ENCODE measurements around the gene ZBTB8A. TPM values are rescaled to one million over a fixed set of nuclear protein-coding genes. Genes with fewer than 3 reads are reported as not detected.

ZBTB8A gene
- total and polyA plus RNA-seq, 2 of the 8 experiments (the other 6 are each of a cell fraction or from before 2014, with no cell fraction given) = 2.9 to 10.4 TPM

DNA sequence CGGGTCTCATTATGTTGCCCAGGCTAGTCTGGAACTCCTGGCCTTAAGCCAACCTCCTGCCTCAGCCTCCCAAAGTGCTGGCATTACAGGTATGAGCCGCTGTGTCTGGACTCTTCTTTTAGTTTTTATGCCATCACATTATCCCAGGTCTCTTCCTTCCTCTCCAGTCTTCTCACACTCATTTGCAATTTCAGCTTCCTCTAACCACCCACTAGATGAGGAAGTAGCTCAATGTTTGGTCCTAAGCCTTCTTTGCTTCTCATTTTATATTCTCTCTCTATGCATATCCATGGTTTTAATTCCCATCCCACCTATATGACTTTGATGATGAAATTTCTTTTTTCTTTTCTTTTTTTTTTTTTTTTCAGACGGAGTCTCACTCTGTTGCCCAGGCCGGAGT, 3.1 kb upstream of the ZBTB8A start:
- no peaks in the 10 kb centered on the region for H3K79me1 ChIP-seq (ENCODE audit: low read depth, low read length)
- H2AK5ac ChIP-seq (ENCODE audit: low read depth, low read length) = no peak overlapping the region
- H2BK120ac ChIP-seq (replicated peaks; ENCODE audit: low read depth, low read length) = no peak overlapping the region
- H3K79me2 ChIP-seq (ENCODE audit: control insufficient read depth in 1 of 2, insufficient read depth in 2 of 2, low read length in 2 of 2) = peaks cover 0 to 12% of the 10 kb centered on the region in 2 experiments; a peak in 2 of 4 replicates
- H3K4me1 ChIP-seq (replicated peaks in 1 of 4; ENCODE audit: control insufficient read depth in 3 of 4, insufficient read depth in 4 of 4, low read length in 3 of 4) = peaks cover 0 to 2% (median 1%) of the 10 kb centered on the region in 4 experiments; a peak in 4 of 7 replicates
- H2BK15ac ChIP-seq (ENCODE audit: low read length) = no peak overlapping the region
- H3K4ac ChIP-seq (replicated peaks; ENCODE audit: insufficient read length, low read depth, low read length) = no peak overlapping the region
- no peak overlapping the region for H3K23ac ChIP-seq (ENCODE audit: insufficient read length)
- no peaks in the 10 kb centered on the region for H3K9me3 ChIP-seq (ENCODE audit: insufficient read depth in 2 of 2, low read depth in 1 of 2, low read length in 1 of 2)
- peaks cover 0 to under 1% of the 10 kb centered on the region in 2 experiments for H4K20me1 ChIP-seq (replicated peaks in 1 of 2; ENCODE audit: control insufficient read depth in 1 of 2, insufficient read depth in 2 of 2, low read length in 2 of 2)
- no peak overlapping the region for H3K4me3 ChIP-seq (ENCODE audit: extremely low read depth in 1 of 4, insufficient read depth in 2 of 4, low read depth in 3 of 4, low read length in 4 of 4)
- no peak overlapping the region for H4K8ac ChIP-seq (ENCODE audit: extremely low read depth, insufficient read depth, low read length)
- CTCF ChIA-PET (ENCODE audit: partially characterized antibody) = interaction anchor here (0.6 to 3.0 kb wide), 9 partner anchors 10 to 106 kb away, joined by 3 to 15 read pairs (median 4); no protein-coding TSS in a partner anchor
- no peak overlapping the region for H3K4me2 ChIP-seq (ENCODE audit: insufficient read depth in 1 of 2, low read depth in 2 of 2, low read length in 2 of 2)
- DNase-seq (ENCODE audit: low read depth in 1 of 2, low spot score in 2 of 2) (no peak), FAIRE-seq (no peak)
- no peak overlapping the region for H3K18ac ChIP-seq (ENCODE audit: extremely low read depth, low read length)
- H3K14ac ChIP-seq (ENCODE audit: insufficient read length) = no peak overlapping the region
- H2BK5ac ChIP-seq (ENCODE audit: low read depth, low read length) = no peak overlapping the region
- no peak overlapping the region for H2AFZ ChIP-seq (ENCODE audit: low read length)
- H2BK20ac ChIP-seq (ENCODE audit: low read length) = no peak overlapping the region
- no peak overlapping the region for H3K9ac ChIP-seq (replicated peaks in 1 of 4; ENCODE audit: extremely low read depth in 1 of 4, low read depth in 3 of 4, low read length in 3 of 4)
- no peaks in the 10 kb centered on the region; a peak in 1 of 7 replicates for H3K27me3 ChIP-seq (replicated peaks in 1 of 4; ENCODE audit: control insufficient read depth in 3 of 4, extremely low read depth in 1 of 4, insufficient read depth in 3 of 4, low read length in 3 of 4)
- no peak overlapping the region for H3K56ac ChIP-seq (replicated peaks; ENCODE audit: insufficient read length, low read depth, low read length)
- no peak overlapping the region for H3K27ac ChIP-seq (ENCODE audit: low read depth, low read length)
- peaks cover 8% of the 10 kb centered on the region; the same call in 1 of the 2 replicates for H3K23me2 ChIP-seq (ENCODE audit: low read depth, low read length)
- H4K91ac ChIP-seq (replicated peaks; ENCODE audit: insufficient read length, low read length) = no peak overlapping the region
- POLR2A ChIA-PET (ENCODE audit: partially characterized antibody) = interaction anchor here (0.9 to 1.7 kb wide), 6 partner anchors 89 to 296 kb away, joined by 3 to 6 read pairs (median 4); partner anchors contain the start of genes RBBP4 and YARS1
- no peaks in the 10 kb centered on the region for H3K36me3 ChIP-seq (ENCODE audit: control insufficient read depth in 2 of 4, insufficient read depth in 4 of 4, low read length in 3 of 4)
- 78% methylated on average over 2 of the region's 4 CpGs; no CpG with 5 or more reads in 1 of the 2 experiments for WGBS, 2 experiments (ENCODE audit: extremely low coverage in 1 of 2, insufficient coverage in 1 of 2, insufficient read length in 1 of 2, insufficient replicate concordance in 2 of 2, low coverage in 1 of 2, low lambda C conversion rate in 2 of 2, missing lambda C conversion rate in 1 of 2)
- H4K5ac ChIP-seq (ENCODE audit: insufficient read length, low read depth, low read length) = no peak overlapping the region
- no peak overlapping the region for H2BK12ac ChIP-seq (ENCODE audit: low read depth, low read length)
- TF ChIP-seq KDM4A (IDR thresholded peaks at IDR 0.05; ENCODE audit: low read depth, low read length, severe bottlenecking) (no peak), SP1 (IDR thresholded peaks at IDR 0.05; ENCODE audit: low read depth, low read length) (no peak)
